Measurements from ENCODE around the gene CSNK2B. TPM values are rescaled to one million over a fixed set of nuclear protein-coding genes. Genes with fewer than 3 reads are reported as not detected.

The CSNK2B gene
- total and polyA plus RNA-seq, 3 donors from 2014 or later, result 397 to 523 (median 421) TPM

- peaks cover 4% of the 10 kb centered on the region for H3K4me1 ChIP-seq
- no peak overlapping the region for H3K4me3 ChIP-seq
- H3K36me3 ChIP-seq (ENCODE audit: low read depth, missing control alignments), result no peaks in the 10 kb centered on the region
- H3K27ac ChIP-seq, result no peak overlapping the region
- intact Hi-C loops (cut with DNase I; ENCODE audit: low total_unique reads), result no loop called here
- DNase-seq, result no peak
- 89 to 90% methylated on average over 6 of the region's 6 CpGs for WGBS, 2 donors
- H3K27me3 ChIP-seq, result no peaks in the 10 kb centered on the region
- H3K9me3 ChIP-seq, result no peaks in the 10 kb centered on the region
- TF ChIP-seq POLR2A (IDR thresholded peaks at IDR 0.05) (no peak), CTCF (IDR thresholded peaks at IDR 0.05) (no peak)
Measured at GRCh38 chr6:31691078-31691463, 25.2 kb downstream of the CSNK2B start.

- intact Hi-C loops (cut with DNase I; ENCODE audit: low total_unique reads), result no loop called here
- no peak overlapping the region for H3K4me3 ChIP-seq
- no peaks in the 10 kb centered on the region for H3K27me3 ChIP-seq
- TF ChIP-seq CTCF (IDR thresholded peaks at IDR 0.05) (no peak), POLR2A (IDR thresholded peaks at IDR 0.05) (no peak)
- peaks cover 4% of the 10 kb centered on the region for H3K4me1 ChIP-seq
- H3K9me3 ChIP-seq, result no peaks in the 10 kb centered on the region
- no peak overlapping the region for H3K27ac ChIP-seq
- no peaks in the 10 kb centered on the region for H3K36me3 ChIP-seq (ENCODE audit: low read depth, missing control alignments)
- 92 to 93% methylated on average over 12 of the region's 12 CpGs for WGBS, 2 donors
- no peak for DNase-seq
Measured at GRCh38 chr6:31691564-31692108, 25.8 kb downstream of the CSNK2B start.

- 87 to 93% methylated on average over 4 of the region's 4 CpGs for WGBS, 2 donors
- no peaks in the 10 kb centered on the region for H3K27me3 ChIP-seq
- no peak overlapping the region for H3K4me3 ChIP-seq
- H3K9me3 ChIP-seq, result no peaks in the 10 kb centered on the region
- TF ChIP-seq CTCF (IDR thresholded peaks at IDR 0.05), result no peak
- H3K36me3 ChIP-seq (ENCODE audit: low read depth, missing control alignments), result no peaks in the 10 kb centered on the region
- intact Hi-C loops (cut with DNase I; ENCODE audit: low total_unique reads), result no loop called here
- H3K4me1 ChIP-seq, result peaks cover 4% of the 10 kb centered on the region
- DNase-seq, result no peak
- H3K27ac ChIP-seq, result no peak overlapping the region
Measured at GRCh38 chr6:31692353-31692752, 26.5 kb downstream of the CSNK2B start.

GRCh38 chr6:31692886-31693285 lies 27.0 kb downstream of the CSNK2B start:
- WGBS, 2 donors, result 86 to 93% methylated on average over 9 of the region's 9 CpGs
- TF ChIP-seq POLR2A (IDR thresholded peaks at IDR 0.05), result no peak
- TF ChIP-seq CTCF (IDR thresholded peaks at IDR 0.05), result no peak
- Histone ChIP-seq H3K27ac (no peak overlapping the region), H3K4me1 (peaks cover 4% of the 10 kb centered on the region), H3K9me3 (no peaks in the 10 kb centered on the region), H3K36me3 (ENCODE audit: low read depth, missing control alignments) (no peaks in the 10 kb centered on the region), H3K4me3 (no peak overlapping the region), H3K27me3 (no peaks in the 10 kb centered on the region)
- no peak for DNase-seq
- intact Hi-C loops (cut with DNase I; ENCODE audit: low total_unique reads), result no loop called here

- intact Hi-C loops (cut with DNase I; ENCODE audit: low total_unique reads), result no loop called here
- 86 to 87% methylated on average over 6 of the region's 6 CpGs for WGBS, 2 donors
- no peak for DNase-seq
- H3K36me3 ChIP-seq (ENCODE audit: low read depth, missing control alignments), result no peaks in the 10 kb centered on the region
- no peaks in the 10 kb centered on the region for H3K9me3 ChIP-seq
- TF ChIP-seq CTCF (IDR thresholded peaks at IDR 0.05) (no peak), POLR2A (IDR thresholded peaks at IDR 0.05) (no peak)
- H3K4me3 ChIP-seq, result no peak overlapping the region
- H3K27me3 ChIP-seq, result no peaks in the 10 kb centered on the region
- H3K4me1 ChIP-seq, result peaks cover 4% of the 10 kb centered on the region
- no peak overlapping the region for H3K27ac ChIP-seq
Measured at GRCh38 chr6:31693535-31693934, 27.7 kb downstream of the CSNK2B start.

All from testis (tissue), 3 donors.